Kidney (tissue), 14 donors: ENCODE data around the gene CDC7. TPM values are rescaled to one million over a fixed set of nuclear protein-coding genes. Genes with fewer than 3 reads are reported as not detected.
"Not testable (repeated sequence)": the region's sequence is repeated elsewhere in the genome, so short reads cannot be mapped to it uniquely, and the experiment has no call there.

Source experiments
- DNase-seq, 5 donors: peaks; one replicate each; pipeline ENCODE4 v3.0.0-alpha.2; 2013 to 2020
- FAIRE-seq: peaks from 2 replicates; lab custom pipeline; 2012; peaks lifted over from hg19 to GRCh38; lab: Jason Lieb, UNC
- H3K27ac ChIP-seq, 2 donors: one replicate each; pipeline ENCODE4 v1.7.0; 2013; ENCODE audit warnings: low read depth in 2 of 2, low read length in 2 of 2, inconsistent platforms in 1 of 2
- H3K27me3 ChIP-seq: one replicate; pipeline ENCODE4 v1.7.1; 2013; ENCODE audit warnings: low read length, inconsistent platforms; ENCODE audit not compliant: control insufficient read depth, insufficient read depth
- H3K36me3 ChIP-seq, 3 donors: one replicate each; pipeline versions ENCODE4 v1.7.0 to v1.7.1; 2013; ENCODE audit warnings: low read length in 3 of 3, control low read depth in 1 of 3, inconsistent platforms in 1 of 3; ENCODE audit not compliant: insufficient read depth in 3 of 3, control insufficient read depth in 2 of 3
- H3K4me1 ChIP-seq, 3 donors: one replicate each; pipeline versions ENCODE4 v1.7.0 to v1.7.1; 2013; ENCODE audit warnings: low read length in 3 of 3, inconsistent platforms in 1 of 3, low read depth in 1 of 3; ENCODE audit not compliant: control insufficient read depth in 2 of 3, insufficient read depth in 2 of 3
- H3K4me3 ChIP-seq, 3 donors: one replicate each; pipeline versions ENCODE4 v1.7.0 to v1.8.1; 2013; ENCODE audit warnings: low read length in 3 of 3, control low read depth in 1 of 3, inconsistent platforms in 1 of 3
- H3K9ac ChIP-seq, 3 donors: one replicate each; pipeline versions ENCODE4 v1.7.0 to v1.7.1; 2013; ENCODE audit warnings: low read length in 3 of 3, control low read depth in 1 of 3, inconsistent platforms in 1 of 3
- H3K9me3 ChIP-seq, 3 donors: one replicate each; pipeline versions ENCODE4 v1.7.0 to v1.7.1; 2013; ENCODE audit warnings: low read length in 3 of 3, control low read depth in 1 of 3, inconsistent platforms in 1 of 3; ENCODE audit not compliant: control insufficient read depth in 2 of 3, insufficient read depth in 1 of 3
- intact Hi-C: fragments of 100-400 bp; cut with DNase I; formaldehyde crosslinking; loops from one replicate; pipeline ENCODE4 v1.11.1; 2022
- polyA plus RNA-seq: library from polyadenylated mRNA; stranded (reverse); fragments of 350-450 nt; fragmentation: Illumina TruSeq; extraction: RNeasy Lipid Tissue Mini Kit (QIAGEN cat#74804); gene quantifications from one replicate; pipeline ENCODE4 v1.2.3, GENCODE V29; 2014; ENCODE audit warnings: low read depth, low replicate concordance; ENCODE audit not compliant: insufficient read depth
- total RNA-seq: library from RNA; stranded (reverse); fragmentation: NEBNext Ultra II Directional; extraction: Animal tissue kit (Norgen Biotek cat#: 25700); gene quantifications from one replicate; pipeline ENCODE4 v1.2.1, GENCODE V29; 2021
- TF ChIP-seq, protein P1 (sequence below): IDR thresholded peaks from 3 replicates; pipeline ENCODE4 v1.5.1; 2012; ENCODE audit warnings: mild to moderate bottlenecking, moderate library complexity, borderline replicate concordance; ENCODE audit not compliant: insufficient read depth; ENCODE audit errors: extremely low read depth
- donor health status: control.
- donor health status: control.
- donor health status: control.
- donor health status: control.
- donor health status: control.
- donor health status: DM: yes; HTN: yes; CAD: no.
- donor health status: Normal renal cell carcinoma (clear cell type).

The CDC7 gene
- total and polyA plus RNA-seq, 2 donors from 2014 or later = 1.4 to 3.2 TPM

DNA sequence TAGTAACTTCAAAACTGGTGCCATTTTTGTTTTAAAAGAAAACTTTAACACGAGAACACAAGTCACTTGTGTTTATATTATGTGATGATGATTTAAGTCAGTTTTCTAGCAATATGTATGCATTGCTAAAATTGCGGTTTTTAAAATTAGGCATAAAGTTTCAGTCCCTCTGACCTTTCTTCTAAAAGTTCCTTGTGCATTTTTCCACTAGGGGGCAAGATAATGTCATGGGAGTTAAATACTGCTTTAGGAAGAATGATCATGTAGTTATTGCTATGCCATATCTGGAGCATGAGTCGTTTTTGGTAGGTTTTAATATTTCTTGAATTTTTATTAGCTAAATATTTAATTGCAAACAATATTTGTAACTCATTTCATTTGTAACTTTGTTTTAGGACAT lies 10.7 kb downstream of the CDC7 start:
- DNase-seq (peak in 2 of 5 donors; percentile 49 to 77), FAIRE-seq (peak; percentile 89)
- no peak overlapping the region for H3K27ac ChIP-seq
- H3K9me3 ChIP-seq = no peaks in the 10 kb centered on the region
- H3K27me3 ChIP-seq = no peaks in the 10 kb centered on the region
- TF ChIP-seq, protein P1, sequence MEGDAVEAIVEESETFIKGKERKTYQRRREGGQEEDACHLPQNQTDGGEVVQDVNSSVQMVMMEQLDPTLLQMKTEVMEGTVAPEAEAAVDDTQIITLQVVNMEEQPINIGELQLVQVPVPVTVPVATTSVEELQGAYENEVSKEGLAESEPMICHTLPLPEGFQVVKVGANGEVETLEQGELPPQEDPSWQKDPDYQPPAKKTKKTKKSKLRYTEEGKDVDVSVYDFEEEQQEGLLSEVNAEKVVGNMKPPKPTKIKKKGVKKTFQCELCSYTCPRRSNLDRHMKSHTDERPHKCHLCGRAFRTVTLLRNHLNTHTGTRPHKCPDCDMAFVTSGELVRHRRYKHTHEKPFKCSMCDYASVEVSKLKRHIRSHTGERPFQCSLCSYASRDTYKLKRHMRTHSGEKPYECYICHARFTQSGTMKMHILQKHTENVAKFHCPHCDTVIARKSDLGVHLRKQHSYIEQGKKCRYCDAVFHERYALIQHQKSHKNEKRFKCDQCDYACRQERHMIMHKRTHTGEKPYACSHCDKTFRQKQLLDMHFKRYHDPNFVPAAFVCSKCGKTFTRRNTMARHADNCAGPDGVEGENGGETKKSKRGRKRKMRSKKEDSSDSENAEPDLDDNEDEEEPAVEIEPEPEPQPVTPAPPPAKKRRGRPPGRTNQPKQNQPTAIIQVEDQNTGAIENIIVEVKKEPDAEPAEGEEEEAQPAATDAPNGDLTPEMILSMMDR = peak; percentile 44
- H3K36me3 ChIP-seq = peaks cover 0 to 4% (median 0%) of the 10 kb centered on the region in 3 donors
- intact Hi-C loops = no loop called here
- no peak overlapping the region for H3K9ac ChIP-seq
- no peaks in the 10 kb centered on the region for H3K4me1 ChIP-seq
- no peak overlapping the region for H3K4me3 ChIP-seq

DNA sequence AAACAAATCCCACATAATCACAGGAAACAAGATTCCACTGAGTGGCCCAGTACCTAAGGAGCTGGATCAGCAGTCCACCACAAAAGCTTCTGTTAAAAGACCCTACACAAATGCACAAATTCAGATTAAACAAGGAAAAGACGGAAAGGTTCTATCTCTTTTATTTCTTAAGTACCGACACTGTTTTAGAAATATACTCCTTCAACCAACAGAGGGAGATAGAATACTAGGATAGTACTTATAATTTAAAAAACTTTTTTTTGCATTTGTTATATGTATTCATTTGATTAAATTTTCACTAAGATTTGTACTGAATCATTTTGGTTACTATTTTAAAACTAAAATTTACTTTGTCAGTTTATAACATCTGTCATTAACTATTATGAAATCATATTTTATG lies 12.5 kb downstream of the CDC7 start:
- peak in 1 of 5 donors; percentile 22 for DNase-seq
- no peak overlapping the region for H3K4me3 ChIP-seq
- no peaks in the 10 kb centered on the region for H3K4me1 ChIP-seq
- no peak overlapping the region for H3K27ac ChIP-seq
- H3K9ac ChIP-seq = no peak overlapping the region
- peak; percentile 78 for FAIRE-seq
- peaks cover 0 to 4% (median 0%) of the 10 kb centered on the region in 3 donors for H3K36me3 ChIP-seq
- intact Hi-C loops = no loop called here
- no peaks in the 10 kb centered on the region for H3K27me3 ChIP-seq
- TF ChIP-seq, protein P1 = peak; percentile 28
- H3K9me3 ChIP-seq = no peaks in the 10 kb centered on the region

DNA sequence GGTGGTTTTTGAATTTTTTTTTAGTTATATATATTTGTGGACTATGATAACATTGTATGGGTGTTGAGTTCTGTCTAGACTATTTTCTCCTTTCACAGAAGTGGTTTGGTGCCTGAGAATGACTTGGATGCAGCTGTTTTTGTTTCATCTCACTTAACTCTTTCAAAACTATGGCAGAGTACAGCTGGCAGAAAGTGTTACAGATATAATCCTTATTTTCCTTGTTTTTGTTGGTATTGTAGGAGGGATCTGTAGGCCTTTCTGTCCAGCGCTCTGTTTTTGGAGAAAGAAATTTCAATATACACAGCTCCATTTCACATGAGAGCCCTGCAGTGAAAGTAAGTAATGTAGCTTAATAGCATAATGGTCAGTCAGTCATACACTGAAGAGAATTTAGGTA lies 13.1 kb downstream of the CDC7 start:
- Histone ChIP-seq H3K36me3 (peaks cover 0 to 4% (median 0%) of the 10 kb centered on the region in 3 donors), H3K4me1 (no peaks in the 10 kb centered on the region), H3K27ac (no peak overlapping the region), H3K9me3 (no peaks in the 10 kb centered on the region), H3K4me3 (no peak overlapping the region), H3K27me3 (no peaks in the 10 kb centered on the region), H3K9ac (no peak overlapping the region)
- DNase-seq (no peak), FAIRE-seq (no peak)
- intact Hi-C loops = no loop called here
- TF ChIP-seq, protein P1 = no peak

DNA sequence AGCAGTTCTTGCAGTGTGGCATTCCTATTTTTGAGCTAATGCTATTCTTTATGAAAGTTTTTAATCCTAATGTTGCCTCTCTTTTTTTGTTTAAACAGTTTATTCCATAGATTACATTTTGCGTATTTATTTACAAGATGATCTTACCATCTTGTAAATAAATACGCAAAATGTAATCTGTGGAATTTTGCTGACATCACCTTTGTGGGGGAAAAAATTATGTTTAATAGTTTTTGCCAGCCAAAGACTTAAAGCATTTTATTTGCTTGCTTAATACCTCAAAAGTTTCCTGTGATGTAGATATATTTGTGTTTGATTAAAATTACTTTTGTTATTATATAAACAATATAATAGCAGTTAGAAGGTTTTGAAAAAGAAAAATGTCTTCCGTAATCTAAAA lies 15.3 kb downstream of the CDC7 start:
- Histone ChIP-seq H3K36me3 (peaks cover 0 to 4% (median 0%) of the 10 kb centered on the region in 3 donors), H3K9ac (no peak overlapping the region), H3K4me3 (no peak overlapping the region), H3K9me3 (no peaks in the 10 kb centered on the region), H3K27me3 (no peaks in the 10 kb centered on the region), H3K4me1 (no peaks in the 10 kb centered on the region), H3K27ac (no peak overlapping the region)
- no peak for FAIRE-seq
- TF ChIP-seq, protein P1 = no peak
- intact Hi-C loops = loop anchor here (5.0 kb wide), 1 partner anchor 411 kb away; no protein-coding TSS in a partner anchor
- no peak for DNase-seq

- not testable (repeated sequence) for H3K36me3 ChIP-seq, H3K4me3 ChIP-seq, H3K4me1 ChIP-seq, H3K9ac ChIP-seq, H3K27ac ChIP-seq, H3K9me3 ChIP-seq, FAIRE-seq, H3K27me3 ChIP-seq, DNase-seq
- intact Hi-C loops = loop anchor here (5.0 kb wide), 1 partner anchor 411 kb away; no protein-coding TSS in a partner anchor
Measured at GRCh38 chr1:91516605-91517004, 16.0 kb downstream of the CDC7 start.
